Mammary epithelial cell (primary cell): Measurements from ENCODE around the gene C4orf51.
"Not testable (repeated sequence)": the region's sequence is repeated elsewhere in the genome, so short reads cannot be mapped to it uniquely, and the experiment has no call there.

Source experiments
- CTCF ChIP-seq, 2 donors: IDR thresholded peaks in 1 of 2; conservative IDR thresholded peaks in 1 of 2; 2 replicates each; pipeline ENCODE4 v1.5.1; 2011 to 2012; ENCODE audit warnings: inconsistent platforms in 2 of 2, low read length in 2 of 2, mild to moderate bottlenecking in 2 of 2, control low read depth in 1 of 2, low read depth in 1 of 2; ENCODE audit not compliant: insufficient read depth in 1 of 2; ENCODE audit errors: extremely low read depth in 1 of 2
- EZH2 ChIP-seq: IDR thresholded peaks from 2 replicates; pipeline ENCODE4 v1.6.1; 2012; ENCODE audit warnings: low read length, inconsistent platforms, borderline replicate concordance

- not testable (repeated sequence) for TF ChIP-seq EZH2; CTCF (conservative IDR thresholded peaks at IDR 0.05 in 1 of 2, IDR thresholded peaks at IDR 0.05 in 1 of 2; ENCODE audit: extremely low read depth in 1 of 2, insufficient read depth in 1 of 2, low read depth in 1 of 2, low read length in 2 of 2)
These were observed 11.5 kb downstream of the C4orf51 start for GRCh38 chr4:145691416-145691815.
